ENCODE data around the gene WDR37. TPM values are rescaled to one million over a fixed set of nuclear protein-coding genes. Genes with fewer than 3 reads are reported as not detected.

The WDR37 gene
- total and polyA plus RNA-seq, 4 donors, result 6.6 to 23.5 (median 13.6) TPM

DNA sequence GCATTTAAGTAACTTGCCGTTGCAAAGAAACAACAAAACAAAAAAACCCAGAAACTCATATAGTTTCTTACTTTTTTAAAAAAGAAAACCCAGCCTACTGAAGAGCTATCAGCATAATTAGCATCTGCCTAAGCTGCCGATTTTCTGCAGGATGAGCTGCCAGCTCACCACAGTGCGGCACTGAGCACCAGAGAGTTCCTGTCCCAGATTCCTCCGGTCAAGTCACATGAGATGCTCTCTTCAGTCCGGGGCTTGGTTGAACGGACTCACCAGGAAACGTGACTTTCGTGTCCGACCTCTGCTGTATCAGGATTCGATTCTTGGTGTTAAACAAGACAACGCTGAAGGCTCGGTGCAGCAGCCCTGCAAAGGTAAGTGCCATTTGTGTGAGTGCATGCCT is 33.8 kb upstream of the WDR37 start:
- 73 to 89% methylated on average over 12 of the region's 12 CpGs for WGBS, 2 donors

DNA sequence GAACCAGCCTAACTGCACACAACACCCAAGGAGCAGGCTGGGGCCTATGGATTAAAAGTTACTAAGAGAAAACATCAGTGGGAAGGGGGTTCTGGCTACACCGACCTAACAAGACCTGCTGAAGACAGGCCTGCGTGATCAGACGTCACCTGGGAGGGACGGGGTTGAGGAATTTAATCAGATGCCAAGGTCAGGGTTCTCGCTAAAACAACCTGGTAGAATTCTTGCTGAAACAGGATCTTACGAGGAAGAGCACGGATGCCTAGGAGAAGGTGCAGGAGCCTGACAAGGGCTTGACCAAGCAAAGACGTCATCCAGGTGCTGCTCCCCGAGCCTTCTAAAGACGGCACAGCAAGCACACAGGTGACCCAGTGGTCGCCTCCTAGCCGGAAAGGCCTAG is 32.1 kb upstream of the WDR37 start:
- H3K9me3 ChIP-seq (ENCODE audit: control insufficient read depth in 4 of 4, insufficient read depth in 3 of 4, low read length in 3 of 4), result peaks cover 0 to 2% (median 0%) of the 10 kb centered on the region in 4 donors
- no peaks in the 10 kb centered on the region for H3K4me1 ChIP-seq (ENCODE audit: control insufficient read depth in 5 of 5, insufficient read depth in 5 of 5, low read length in 5 of 5)
- TF ChIP-seq, protein P1, sequence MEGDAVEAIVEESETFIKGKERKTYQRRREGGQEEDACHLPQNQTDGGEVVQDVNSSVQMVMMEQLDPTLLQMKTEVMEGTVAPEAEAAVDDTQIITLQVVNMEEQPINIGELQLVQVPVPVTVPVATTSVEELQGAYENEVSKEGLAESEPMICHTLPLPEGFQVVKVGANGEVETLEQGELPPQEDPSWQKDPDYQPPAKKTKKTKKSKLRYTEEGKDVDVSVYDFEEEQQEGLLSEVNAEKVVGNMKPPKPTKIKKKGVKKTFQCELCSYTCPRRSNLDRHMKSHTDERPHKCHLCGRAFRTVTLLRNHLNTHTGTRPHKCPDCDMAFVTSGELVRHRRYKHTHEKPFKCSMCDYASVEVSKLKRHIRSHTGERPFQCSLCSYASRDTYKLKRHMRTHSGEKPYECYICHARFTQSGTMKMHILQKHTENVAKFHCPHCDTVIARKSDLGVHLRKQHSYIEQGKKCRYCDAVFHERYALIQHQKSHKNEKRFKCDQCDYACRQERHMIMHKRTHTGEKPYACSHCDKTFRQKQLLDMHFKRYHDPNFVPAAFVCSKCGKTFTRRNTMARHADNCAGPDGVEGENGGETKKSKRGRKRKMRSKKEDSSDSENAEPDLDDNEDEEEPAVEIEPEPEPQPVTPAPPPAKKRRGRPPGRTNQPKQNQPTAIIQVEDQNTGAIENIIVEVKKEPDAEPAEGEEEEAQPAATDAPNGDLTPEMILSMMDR (IDR thresholded peaks at IDR 0.05; ENCODE audit: control extremely low read depth, extremely low read depth), result no peak
- no peak overlapping the region for H3K9ac ChIP-seq (ENCODE audit: insufficient read depth in 1 of 2, low read length in 2 of 2)
- H3K4me3 ChIP-seq, result no peak overlapping the region
- peaks cover 0 to 7% (median 4%) of the 10 kb centered on the region in 4 donors for H3K36me3 ChIP-seq (ENCODE audit: control insufficient read depth in 4 of 4, insufficient read depth in 4 of 4, low read length in 4 of 4)
- ATAC-seq (ENCODE audit: insufficient read depth, low FRiP score) (no peak), DNase-seq (no peak)
- no peaks in the 10 kb centered on the region for H3K27me3 ChIP-seq (ENCODE audit: control insufficient read depth in 3 of 3, insufficient read depth in 3 of 3, low read length in 2 of 3)
- WGBS, 2 donors, result 93 to 96% methylated on average over 12 of the region's 12 CpGs
- no peak overlapping the region for H3K27ac ChIP-seq (ENCODE audit: low read depth in 1 of 2, low read length in 1 of 2)

More for the DNA sequence above, 33.8 kb upstream of the WDR37 start:
- H3K4me3 ChIP-seq, result no peak overlapping the region
- DNase-seq (no peak), ATAC-seq (ENCODE audit: insufficient read depth, low FRiP score) (no peak)
- H3K27ac ChIP-seq (ENCODE audit: low read depth in 1 of 2, low read length in 1 of 2), result no peak overlapping the region
- H3K9ac ChIP-seq (ENCODE audit: insufficient read depth in 1 of 2, low read length in 2 of 2), result no peak overlapping the region
- peaks cover 0 to 11% (median 6%) of the 10 kb centered on the region in 4 donors for H3K36me3 ChIP-seq (ENCODE audit: control insufficient read depth in 4 of 4, insufficient read depth in 4 of 4, low read length in 4 of 4)
- H3K4me1 ChIP-seq (ENCODE audit: control insufficient read depth in 5 of 5, insufficient read depth in 5 of 5, low read length in 5 of 5), result no peaks in the 10 kb centered on the region
- TF ChIP-seq, protein P1 (IDR thresholded peaks at IDR 0.05; ENCODE audit: control extremely low read depth, extremely low read depth), result no peak
- no peaks in the 10 kb centered on the region for H3K27me3 ChIP-seq (ENCODE audit: control insufficient read depth in 3 of 3, insufficient read depth in 3 of 3, low read length in 2 of 3)
- H3K9me3 ChIP-seq (ENCODE audit: control insufficient read depth in 4 of 4, insufficient read depth in 3 of 4, low read length in 3 of 4), result peaks cover 0 to 2% (median 0%) of the 10 kb centered on the region in 4 donors

DNA sequence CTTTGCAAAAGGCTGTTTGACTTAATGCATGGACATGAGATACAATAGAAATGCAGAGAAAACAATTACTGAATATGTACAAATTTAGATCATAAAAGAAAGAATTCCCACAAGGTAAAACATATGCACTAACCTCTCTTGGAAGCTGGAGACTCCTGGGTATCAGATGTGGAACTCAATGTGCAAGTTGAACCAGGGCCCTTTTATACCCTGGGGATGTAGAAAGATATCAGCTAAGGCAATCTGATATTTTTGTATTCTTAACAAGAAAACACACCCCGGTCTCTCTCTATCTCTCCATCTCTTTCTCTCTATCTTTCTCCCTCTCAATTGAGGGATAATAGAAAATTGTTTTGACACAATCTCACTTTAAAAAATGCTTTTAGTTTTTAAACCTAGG is 30.5 kb upstream of the WDR37 start, which contains the start of gene IDI2:
TSS of gene IDI2 (minus strand) at position 177 of the 400 bp plus-strand sequence. CDS start 1,136 bp downstream, outside the sequence.
- DNase-seq (no peak), ATAC-seq (ENCODE audit: insufficient read depth, low FRiP score) (no peak)
- TF ChIP-seq, protein P1 (IDR thresholded peaks at IDR 0.05; ENCODE audit: control extremely low read depth, extremely low read depth), result no peak
- Histone ChIP-seq H3K27ac (ENCODE audit: low read depth in 1 of 2, low read length in 1 of 2) (no peak within 1 kb of the TSS), H3K36me3 (ENCODE audit: control insufficient read depth in 4 of 4, insufficient read depth in 4 of 4, low read length in 4 of 4) (peaks cover 0 to 2% (median under 1%) of the 10 kb centered on the region in 4 donors), H3K9me3 (ENCODE audit: control insufficient read depth in 4 of 4, insufficient read depth in 3 of 4, low read length in 3 of 4) (no peaks in the 10 kb centered on the region), H3K27me3 (ENCODE audit: control insufficient read depth in 3 of 3, insufficient read depth in 3 of 3, low read length in 2 of 3) (no peaks in the 10 kb centered on the region), H3K9ac (ENCODE audit: insufficient read depth in 1 of 2, low read length in 2 of 2) (no peak within 1 kb of the TSS), H3K4me3 (no peak within 1 kb of the TSS), H3K4me1 (ENCODE audit: control insufficient read depth in 5 of 5, insufficient read depth in 5 of 5, low read length in 5 of 5) (no peaks in the 10 kb centered on the region)
- 91 to 93% methylated on average over 1 of the region's 1 CpG for WGBS, 2 donors

DNA sequence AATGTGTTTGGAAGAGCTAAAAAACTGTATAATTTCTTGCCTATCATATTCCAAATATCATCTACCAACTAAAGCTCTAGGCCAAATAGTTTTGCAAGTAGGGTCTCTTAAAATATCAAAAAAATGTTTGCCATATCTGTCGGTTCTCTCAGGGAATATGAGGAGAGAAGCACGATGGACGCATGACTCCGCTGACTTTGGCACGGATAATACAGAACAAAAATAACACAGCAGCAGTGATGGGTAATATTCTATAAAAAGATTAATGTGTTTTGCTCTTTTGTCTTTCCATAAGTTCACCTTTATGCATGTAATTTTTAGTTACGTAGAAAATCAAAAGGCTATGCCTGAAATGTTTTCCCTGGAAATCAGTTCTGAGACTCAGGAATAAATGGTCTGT is 29.6 kb upstream of the WDR37 start:
- H3K4me3 ChIP-seq, result no peak overlapping the region
- TF ChIP-seq, protein P1 (IDR thresholded peaks at IDR 0.05; ENCODE audit: control extremely low read depth, extremely low read depth), result no peak
- H3K9ac ChIP-seq (ENCODE audit: insufficient read depth in 1 of 2, low read length in 2 of 2), result no peak overlapping the region
- H3K27me3 ChIP-seq (ENCODE audit: control insufficient read depth in 3 of 3, insufficient read depth in 3 of 3, low read length in 2 of 3), result no peaks in the 10 kb centered on the region
- DNase-seq (no peak), ATAC-seq (ENCODE audit: insufficient read depth, low FRiP score) (no peak)
- no peaks in the 10 kb centered on the region for H3K4me1 ChIP-seq (ENCODE audit: control insufficient read depth in 5 of 5, insufficient read depth in 5 of 5, low read length in 5 of 5)
- H3K27ac ChIP-seq (ENCODE audit: low read depth in 1 of 2, low read length in 1 of 2), result no peak overlapping the region
- H3K9me3 ChIP-seq (ENCODE audit: control insufficient read depth in 4 of 4, insufficient read depth in 3 of 4, low read length in 3 of 4), result no peaks in the 10 kb centered on the region
- peaks cover 0 to 2% (median under 1%) of the 10 kb centered on the region in 4 donors for H3K36me3 ChIP-seq (ENCODE audit: control insufficient read depth in 4 of 4, insufficient read depth in 4 of 4, low read length in 4 of 4)
- 95 to 98% methylated on average over 6 of the region's 6 CpGs for WGBS, 2 donors

Data from lung (tissue), 12 donors.